Measurements from ENCODE around the gene TSPAN9.

TSPAN9 gene

GRCh38 chr12:3277306-3277943, 200.2 kb downstream of the TSPAN9 start:
- in situ Hi-C loops (cut with HindIII; ENCODE audit: low sequenced_read_pairs): loop anchor here (5.0 kb wide), 1 partner anchor 145 kb away; no protein-coding TSS in a partner anchor
- DNase-seq (ENCODE audit: low read depth): no peak
- TF ChIP-seq CTCF (IDR thresholded peaks at IDR 0.05; ENCODE audit: low read depth, low read length, missing control alignments): no peak
- H3K4me3 ChIP-seq (ENCODE audit: low read depth, low read length): no peak overlapping the region

GRCh38 chr12:3278681-3279414, 201.7 kb downstream of the TSPAN9 start:
- no peak for DNase-seq (ENCODE audit: low read depth)
- H3K4me3 ChIP-seq (ENCODE audit: low read depth, low read length): no peak overlapping the region
- no peak for TF ChIP-seq CTCF (IDR thresholded peaks at IDR 0.05; ENCODE audit: low read depth, low read length, missing control alignments)
- in situ Hi-C loops (cut with HindIII; ENCODE audit: low sequenced_read_pairs): loop anchor here (5.0 kb wide), 1 partner anchor 147 kb away; no protein-coding TSS in a partner anchor

GRCh38 chr12:3279415-3279780, 202.2 kb downstream of the TSPAN9 start:
- no peak overlapping the region for H3K4me3 ChIP-seq (ENCODE audit: low read depth, low read length)
- no peak for DNase-seq (ENCODE audit: low read depth)
- no peak for TF ChIP-seq CTCF (IDR thresholded peaks at IDR 0.05; ENCODE audit: low read depth, low read length, missing control alignments)
- in situ Hi-C loops (cut with HindIII; ENCODE audit: low sequenced_read_pairs): loop anchor here (5.0 kb wide), 1 partner anchor 147 kb away; no protein-coding TSS in a partner anchor

- in situ Hi-C loops (cut with HindIII; ENCODE audit: low sequenced_read_pairs): loop anchor here (5.0 kb wide), 1 partner anchor 148 kb away; no protein-coding TSS in a partner anchor
- no peak for TF ChIP-seq CTCF (IDR thresholded peaks at IDR 0.05; ENCODE audit: low read depth, low read length, missing control alignments)
- no peak overlapping the region for H3K4me3 ChIP-seq (ENCODE audit: low read depth, low read length)
- no peak for DNase-seq (ENCODE audit: low read depth)
Measured at GRCh38 chr12:3279832-3280231, 202.7 kb downstream of the TSPAN9 start.

GRCh38 chr12:3280967-3281366, 203.8 kb downstream of the TSPAN9 start:
- no peak for TF ChIP-seq CTCF (IDR thresholded peaks at IDR 0.05; ENCODE audit: low read depth, low read length, missing control alignments)
- in situ Hi-C loops (cut with HindIII; ENCODE audit: low sequenced_read_pairs): no loop called here
- DNase-seq (ENCODE audit: low read depth): no peak
- no peak overlapping the region for H3K4me3 ChIP-seq (ENCODE audit: low read depth, low read length)

- H3K4me3 ChIP-seq (ENCODE audit: low read depth, low read length): no peak overlapping the region
- no peak for DNase-seq (ENCODE audit: low read depth)
- TF ChIP-seq CTCF (IDR thresholded peaks at IDR 0.05; ENCODE audit: low read depth, low read length, missing control alignments): no peak
- in situ Hi-C loops (cut with HindIII; ENCODE audit: low sequenced_read_pairs): no loop called here
Measured at GRCh38 chr12:3281588-3282383, 204.6 kb downstream of the TSPAN9 start.
